K562 (cell line): ENCODE data around the gene AP3S1. TPM values are rescaled to one million over a fixed set of nuclear protein-coding genes. Genes with fewer than 3 reads are reported as not detected.

Experiments used
- ATAC-seq: fragments of 200-7000 bp; cut with Tn5 transposase; 3 replicates; pipeline ENCODE4 v1.9.1; 2020; ENCODE audit warnings: moderate library complexity
- BruUV-seq: library from RNA; stranded (reverse); fragments of 400-500 nt; replicated peaks from 2 replicates; lab custom pipeline; 2021; lab: Mats Ljungman, UMichigan
- CTCF ChIA-PET: fragments of 300-600 bp; formaldehyde crosslinking; extraction: SDS; loops from one replicate; lab custom pipeline; 2021; ENCODE audit warnings: low intra/inter-chr PET ratio; lab: Yijun Ruan, JAX
- POLR2A ChIA-PET: fragments of 300-600, 350-650 bp; sonication (Branson Sonifier 250); formaldehyde crosslinking; extraction: SDS; loops from one replicate; lab custom pipeline; 2021; ENCODE audit warnings: antibody characterized with exemption, inconsistent platforms; lab: Yijun Ruan, JAX
- DNase-seq, 4 experiments: peaks; one replicate each; pipeline versions ENCODE4 v3.0.0 to v3.0.0-alpha.2; 2011 to 2018; ENCODE audit warnings: low spot score in 3 of 4, mixed read lengths in 3 of 4; ENCODE audit errors: extremely low read depth in 1 of 4
- FAIRE-seq: peaks from 2 replicates; lab custom pipeline; 2011; peaks lifted over from hg19 to GRCh38; lab: Jason Lieb, UNC
- H2AFZ ChIP-seq: 2 replicates; pipeline ENCODE4 v1.6.0; 2011; ENCODE audit warnings: low read depth, low read length, control low read depth, inconsistent platforms
- H3K27ac ChIP-seq: fragments of 200-600 bp; 3 replicates; pipeline ENCODE4 v1.8.0; 2011; ENCODE audit warnings: low read depth, mild to moderate bottlenecking, control low read depth, inconsistent platforms, low read length, moderate library complexity, mixed read lengths; ENCODE audit errors: extremely low read depth
- H3K27me3 ChIP-seq, 2 experiments: fragments of 300-600 bp in 1 of 2; 2 replicates in 1 of 2; 3 replicates in 1 of 2; pipeline versions ENCODE4 v1.6.0 to v1.8.0; 2011; ENCODE audit warnings: inconsistent platforms in 2 of 2, low read length in 2 of 2, mild to moderate bottlenecking in 1 of 2, mixed read lengths in 1 of 2, moderate library complexity in 1 of 2; ENCODE audit not compliant: control insufficient read depth in 2 of 2, insufficient read depth in 2 of 2
- H3K36me3 ChIP-seq: fragments of 300-600 bp; 3 replicates; pipeline ENCODE4 v1.8.0; 2011; ENCODE audit warnings: mild to moderate bottlenecking, low read length, inconsistent platforms; ENCODE audit not compliant: control insufficient read depth, insufficient read depth
- H3K4me1 ChIP-seq, 2 experiments: fragments of 200-600 bp in 1 of 2; replicated peaks in 1 of 2; 2 replicates in 1 of 2; 3 replicates in 1 of 2; pipeline versions ENCODE4 v1.5.1 to v1.8.0; 2011; ENCODE audit warnings: inconsistent platforms in 2 of 2, low read length in 2 of 2, mild to moderate bottlenecking in 1 of 2, mixed read lengths in 1 of 2, moderate library complexity in 1 of 2; ENCODE audit not compliant: control insufficient read depth in 2 of 2, insufficient read depth in 2 of 2
- H3K4me2 ChIP-seq: 2 replicates; pipeline ENCODE4 v1.6.1; 2011; ENCODE audit warnings: low read length, control low read depth, inconsistent platforms, mixed read lengths; ENCODE audit not compliant: insufficient read depth
- H3K4me3 ChIP-seq: fragments of 200-600 bp; sonication (generic), shearing (Covaris generic); 2 replicates; pipeline ENCODE4 v1.5.1; 2016; ENCODE audit warnings: control low read depth, inconsistent platforms
- H3K79me2 ChIP-seq: fragments of 200-600 bp; 3 replicates; pipeline ENCODE4 v1.8.0; 2011; ENCODE audit warnings: low read length, inconsistent platforms; ENCODE audit not compliant: control insufficient read depth, insufficient read depth
- H3K9ac ChIP-seq, 2 experiments: 2 replicates each; pipeline versions ENCODE4 v1.6.0 to v1.6.1; 2011; ENCODE audit warnings: low read depth in 2 of 2, low read length in 2 of 2, control low read depth in 1 of 2, inconsistent platforms in 1 of 2, mild to moderate bottlenecking in 1 of 2, mixed read lengths in 1 of 2; ENCODE audit not compliant: insufficient read depth in 1 of 2
- H3K9me1 ChIP-seq: one replicate; pipeline ENCODE4 v1.6.0; 2011; ENCODE audit warnings: inconsistent platforms, mild to moderate bottlenecking, low read length, moderate library complexity; ENCODE audit not compliant: control insufficient read depth, insufficient read depth
- H3K9me3 ChIP-seq: replicated peaks from 2 replicates; pipeline ENCODE4 v1.5.1; 2011; ENCODE audit warnings: low read depth, low read length, inconsistent platforms; ENCODE audit not compliant: control insufficient read depth, insufficient read depth
- H4K20me1 ChIP-seq: replicated peaks from 2 replicates; pipeline ENCODE4 v1.6.1; 2011; ENCODE audit warnings: low read length, inconsistent platforms, mixed read lengths; ENCODE audit not compliant: control insufficient read depth, insufficient read depth
- ARID1B ChIP-seq: fragments of 450-650 bp; IDR thresholded peaks from 2 replicates; pipeline ENCODE4 v1.6.1; 2016; ENCODE audit warnings: antibody characterized with exemption, mild to moderate bottlenecking, inconsistent platforms
- ESRRB ChIP-seq: fragments of 250-450 bp; sonication (Bioruptor Pico); IDR thresholded peaks from 2 replicates; pipeline ENCODE4 v1.5.0; 2020; ENCODE audit warnings: mild to moderate bottlenecking, moderate library complexity, borderline replicate concordance
- IRF9 ChIP-seq: fragments of 450-650 bp; IDR thresholded peaks from 2 replicates; pipeline ENCODE4 v1.6.1; 2016; ENCODE audit warnings: missing biosample characterization, missing genetic modification characterization
- JUND ChIP-seq, 2 experiments: IDR thresholded peaks; 2 replicates in 1 of 2; 3 replicates in 1 of 2; pipeline ENCODE4 v1.6.1; 2011; ENCODE audit warnings: borderline replicate concordance in 2 of 2, low read depth in 2 of 2, low read length in 2 of 2, improper control_type of control experiment in 1 of 2, missing biosample characterization in 1 of 2, missing genetic modification characterization in 1 of 2, missing genetic modification reagents in 1 of 2
- LARP7 ChIP-seq: fragments of 450-650 bp; IDR thresholded peaks from 2 replicates; pipeline ENCODE4 v1.6.1; 2016
- MAFK ChIP-seq: IDR thresholded peaks from 2 replicates; pipeline ENCODE4 v1.6.1; 2011; ENCODE audit warnings: low read length, improper control_type of control experiment
- SNIP1 ChIP-seq: fragments of 450-650 bp; IDR thresholded peaks from 2 replicates; pipeline ENCODE4 v1.7.1; 2017; ENCODE audit warnings: low read depth, mild to moderate bottlenecking
- TAF15 ChIP-seq: fragments of 200-400 bp; formaldehyde crosslinking; IDR thresholded peaks from 2 replicates; pipeline ENCODE4 v1.6.1; 2017; ENCODE audit warnings: mild to moderate bottlenecking, low read depth, low read length, moderate library complexity
- WGBS: fragments of 100-300 bp; shearing (Covaris generic); methylation state at CpG from one replicate; pipeline ENCODE4 v1.1.6; 2016; ENCODE audit warnings: low coverage, mixed read lengths; ENCODE audit not compliant: insufficient coverage; ENCODE audit errors: missing lambda C conversion rate; 5-methylcytosine and 5-hydroxymethylcytosine counted together
- in situ Hi-C: fragments of 300-500 bp; cut with MboI; formaldehyde crosslinking; loops from 4 replicates; pipeline ENCODE4 v1.15.0; 2018; ENCODE audit warnings: inconsistent platforms, mixed read lengths
- intact Hi-C: fragments of 100-400 bp; cut with micrococcal nuclease; formaldehyde crosslinking; loops from 2 replicates; pipeline ENCODE4 v1.14.2; 2022
- polyA plus RNA-seq, 8 experiments: library from polyadenylated mRNA; depleted of rRNA in 4 of 8; stranded (reverse) in 5 of 8; unstranded in 3 of 8; fragments of >200 nt; fragmentation: Nextera tagmentation in 2 of 8; fragmentation: Illumina TruSeq in 1 of 8; extraction: Ambion mirVana in 2 of 8; extraction: Trizol in 1 of 8; gene quantifications; 2 replicates each; pipeline versions ENCODE4 v1.2.1 to v1.2.3, GENCODE V29; 2011 to 2014; ENCODE audit warnings: inconsistent platforms in 1 of 8, missing spikeins in 1 of 8
- total RNA-seq, 7 experiments: library from RNA; depleted of rRNA in 6 of 7; stranded (reverse); fragments of >200 nt in 6 of 7; fragmentation: Illumina TruSeq in 2 of 7; extraction: Trizol in 2 of 7; gene quantifications; 2 replicates each; pipeline versions ENCODE4 v1.2.1 to v1.2.3, GENCODE V29; 2011 to 2021; ENCODE audit warnings: low replicate concordance in 1 of 7

Gene AP3S1
- total and polyA plus RNA-seq, 9 of the 15 experiments (the other 6 are each of a cell fraction or from before 2014, with no cell fraction given): 46.1 to 106 (median 67.3) TPM

GRCh38 chr5:115892021-115892420 is 50.3 kb downstream of the AP3S1 start:
- Histone ChIP-seq H3K9ac (no peak overlapping the region), H3K9me3 (no peaks in the 10 kb centered on the region), H3K4me1 (no peaks in the 10 kb centered on the region), H3K4me2 (no peak overlapping the region), H2AFZ (no peak overlapping the region), H3K27ac (no peak overlapping the region), H3K9me1 (no peaks in the 10 kb centered on the region), H3K36me3 (no peaks in the 10 kb centered on the region), H4K20me1 (no peaks in the 10 kb centered on the region), H3K4me3 (no peak overlapping the region), H3K79me2 (no peaks in the 10 kb centered on the region), H3K27me3 (no peaks in the 10 kb centered on the region)
- ChIA-PET POLR2A (interaction anchor here (0.6 kb wide), 1 partner anchor 347 kb away, joined by 3 read pairs; the partner anchor contains the start of gene FEM1C), CTCF (no interaction called here)
- in situ Hi-C loops (no loop called here), intact Hi-C loops (no loop called here)
- DNase-seq: no peak
- no peak for TF ChIP-seq SNIP1
- no peak for TF ChIP-seq ESRRB (CRISPR knock-in tag)
- TF ChIP-seq JUND (IDR thresholded peaks at IDR 0.05; ENCODE audit: borderline replicate concordance, low read depth, low read length): no peak
- TF ChIP-seq JUND (tag; IDR thresholded peaks at IDR 0.05; ENCODE audit: borderline replicate concordance, low read depth, low read length): no peak
- TF ChIP-seq ARID1B: no peak
- no peak for TF ChIP-seq LARP7
- TF ChIP-seq TAF15: no peak
- no peak for TF ChIP-seq MAFK
- no peak for TF ChIP-seq IRF9 (tag)
- no peak for FAIRE-seq
- no TSS peak for BruUV-seq
- WGBS: 67% methylated on average over 1 of the region's 1 CpG
- no peak for ATAC-seq
